Measurements from ENCODE around the gene OXA1L. TPM values are rescaled to one million over a fixed set of nuclear protein-coding genes. Genes with fewer than 3 reads are reported as not detected.
A peak's percentile ranks its signal among the peaks of the same experiment; 100 is the strongest.
"Not testable (repeated sequence)": the region's sequence is repeated elsewhere in the genome, so short reads cannot be mapped to it uniquely, and the experiment has no call there.

The OXA1L gene
- total RNA-seq, 1 experiment from 2014 or later: 67.5 TPM

GRCh38 chr14:22781301-22781991, 15.0 kb downstream of the OXA1L start:
- no peak for DNase-seq
- no peaks in the 10 kb centered on the region for H3K27me3 ChIP-seq
- H3K4me3 ChIP-seq: no peak overlapping the region
- H3K9me3 ChIP-seq: no peaks in the 10 kb centered on the region
- H3K36me3 ChIP-seq: no peaks in the 10 kb centered on the region

DNA sequence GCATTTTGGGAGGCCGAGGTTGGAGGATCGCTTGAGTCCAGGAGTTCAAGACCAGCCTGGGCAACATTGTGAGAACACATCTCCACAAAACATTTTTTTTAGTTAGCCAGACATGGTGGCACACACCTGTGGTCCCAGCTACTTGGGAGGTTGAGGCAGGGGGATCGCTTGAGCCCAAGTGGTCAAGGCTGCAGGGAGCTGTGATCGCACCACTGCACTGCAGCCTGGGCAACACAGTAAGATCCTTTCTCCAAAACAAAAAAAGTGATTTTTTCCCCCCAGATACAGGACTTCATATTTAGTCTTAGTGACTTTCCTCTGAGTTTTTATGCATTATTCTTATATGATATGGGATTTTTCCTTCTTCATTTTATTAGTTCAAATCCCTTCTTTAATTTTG, 20.2 kb downstream of the OXA1L start:
- no peaks in the 10 kb centered on the region for H3K27me3 ChIP-seq
- no peak overlapping the region for H3K4me3 ChIP-seq
- H3K36me3 ChIP-seq: no peaks in the 10 kb centered on the region

GRCh38 chr14:22791301-22791700, 24.8 kb downstream of the OXA1L start:
- Histone ChIP-seq H3K9me3 (no peaks in the 10 kb centered on the region), H3K27me3 (no peaks in the 10 kb centered on the region), H3K4me3 (no peak overlapping the region), H3K36me3 (no peaks in the 10 kb centered on the region)
- DNase-seq: peak; percentile 62

More for the DNA sequence above, 20.2 kb downstream of the OXA1L start:
- DNase-seq: no peak
- no peaks in the 10 kb centered on the region for H3K9me3 ChIP-seq

DNA sequence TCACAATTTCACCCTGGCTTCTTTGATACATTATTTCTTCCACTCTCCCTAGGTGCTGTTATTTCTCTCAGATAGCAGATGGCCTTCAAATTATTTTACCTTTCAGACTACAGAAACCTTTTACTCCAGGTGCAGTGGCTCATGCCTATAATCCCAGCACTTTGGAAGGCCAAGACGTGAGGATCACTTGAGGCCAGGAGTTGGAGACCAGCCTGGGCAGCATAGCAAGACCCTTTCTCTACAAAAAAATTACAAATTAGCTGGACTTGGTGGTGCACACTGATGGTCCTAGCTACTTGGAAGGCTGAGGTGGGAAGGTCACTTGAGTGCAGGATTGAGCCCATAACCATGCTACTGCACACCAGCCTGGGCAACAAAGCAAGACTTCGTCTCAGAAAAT, 25.7 kb downstream of the OXA1L start:
- Histone ChIP-seq H3K4me3 (no peak overlapping the region), H3K27me3 (no peaks in the 10 kb centered on the region), H3K9me3 (no peaks in the 10 kb centered on the region), H3K36me3 (no peaks in the 10 kb centered on the region)
- DNase-seq: no peak

GRCh38 chr14:22793550-22793949, 27.1 kb downstream of the OXA1L start:
- not testable (repeated sequence) for H3K27me3 ChIP-seq, H3K4me3 ChIP-seq, H3K36me3 ChIP-seq, H3K9me3 ChIP-seq, DNase-seq

- no peaks in the 10 kb centered on the region for H3K36me3 ChIP-seq
- DNase-seq: no peak
- no peak overlapping the region for H3K4me3 ChIP-seq
- no peaks in the 10 kb centered on the region for H3K27me3 ChIP-seq
- H3K9me3 ChIP-seq: no peaks in the 10 kb centered on the region
Measured at GRCh38 chr14:22793976-22794375, 27.5 kb downstream of the OXA1L start.

GRCh38 chr14:22794551-22794951, 28.1 kb downstream of the OXA1L start:
- Histone ChIP-seq H3K9me3 (no peaks in the 10 kb centered on the region), H3K36me3 (no peaks in the 10 kb centered on the region), H3K27me3 (no peaks in the 10 kb centered on the region), H3K4me3 (no peak overlapping the region)
- no peak for DNase-seq

DNA sequence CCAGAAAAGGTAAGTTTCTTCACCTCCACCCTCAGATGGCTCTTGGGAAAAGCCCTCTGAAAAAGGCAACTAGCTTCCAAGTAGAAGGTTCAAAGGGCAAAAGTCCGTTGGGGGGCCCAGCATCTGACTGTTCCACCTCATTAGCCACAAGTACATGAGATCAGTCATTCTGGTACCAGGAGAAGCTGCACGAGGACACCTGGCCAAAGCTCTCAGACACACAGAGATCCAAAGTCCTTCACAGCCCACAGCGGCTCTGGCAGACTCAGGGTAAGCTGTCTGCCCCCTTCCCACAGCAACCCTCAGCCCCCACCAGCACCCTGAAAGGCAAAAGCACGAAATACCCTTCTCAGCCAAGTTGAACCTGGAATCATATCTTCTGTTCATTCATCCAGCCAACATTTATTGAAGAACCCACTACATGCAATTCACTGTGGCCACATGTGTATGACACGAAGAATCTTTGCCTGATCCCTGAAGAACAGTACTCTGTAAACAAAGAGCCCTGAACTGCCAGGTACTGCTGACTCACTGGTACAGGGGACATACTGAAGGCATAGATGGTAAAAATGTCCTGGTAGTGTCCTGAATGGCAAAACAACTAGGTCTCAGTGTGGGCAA, 29.7 kb downstream of the OXA1L start:
- Histone ChIP-seq H3K36me3 (no peaks in the 10 kb centered on the region), H3K27me3 (no peaks in the 10 kb centered on the region), H3K9me3 (no peaks in the 10 kb centered on the region), H3K4me3 (no peak overlapping the region)
- DNase-seq: no peak

- no peaks in the 10 kb centered on the region for H3K9me3 ChIP-seq
- no peak for DNase-seq
- no peaks in the 10 kb centered on the region for H3K36me3 ChIP-seq
- no peak overlapping the region for H3K4me3 ChIP-seq
- no peaks in the 10 kb centered on the region for H3K27me3 ChIP-seq
Measured at GRCh38 chr14:22797017-22797917, 30.8 kb downstream of the OXA1L start.

DNA sequence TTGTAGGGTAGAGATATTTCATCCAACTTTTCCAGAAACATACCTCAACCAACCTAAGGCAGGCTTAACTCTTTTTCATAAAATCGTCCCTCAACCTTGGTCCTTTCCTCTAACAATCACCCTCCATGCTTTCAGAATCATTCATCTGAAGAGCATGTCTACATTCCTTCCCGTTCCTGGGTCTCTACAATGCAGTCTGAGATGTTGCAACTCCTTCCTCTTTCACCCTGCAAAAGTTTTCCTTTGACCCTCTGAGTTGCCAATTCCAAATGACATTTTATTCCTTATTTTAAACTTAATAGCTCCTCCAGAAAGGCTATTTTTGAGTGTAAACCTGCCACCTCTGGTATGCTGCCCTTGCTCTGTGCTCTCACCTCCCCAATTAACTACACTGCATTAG, 32.0 kb downstream of the OXA1L start:
- Histone ChIP-seq H3K4me3 (no peak overlapping the region), H3K9me3 (no peaks in the 10 kb centered on the region), H3K36me3 (no peaks in the 10 kb centered on the region), H3K27me3 (no peaks in the 10 kb centered on the region)
- no peak for DNase-seq

- no peaks in the 10 kb centered on the region for H3K36me3 ChIP-seq
- no peaks in the 10 kb centered on the region for H3K27me3 ChIP-seq
- H3K9me3 ChIP-seq: no peaks in the 10 kb centered on the region
- no peak overlapping the region for H3K4me3 ChIP-seq
- DNase-seq: no peak
Measured at GRCh38 chr14:22800346-22800745, 33.9 kb downstream of the OXA1L start.

- no peak overlapping the region for H3K4me3 ChIP-seq
- no peaks in the 10 kb centered on the region for H3K36me3 ChIP-seq
- no peaks in the 10 kb centered on the region for H3K9me3 ChIP-seq
- no peaks in the 10 kb centered on the region for H3K27me3 ChIP-seq
- DNase-seq: no peak
Measured at GRCh38 chr14:22801716-22802115, 35.2 kb downstream of the OXA1L start.

DNA sequence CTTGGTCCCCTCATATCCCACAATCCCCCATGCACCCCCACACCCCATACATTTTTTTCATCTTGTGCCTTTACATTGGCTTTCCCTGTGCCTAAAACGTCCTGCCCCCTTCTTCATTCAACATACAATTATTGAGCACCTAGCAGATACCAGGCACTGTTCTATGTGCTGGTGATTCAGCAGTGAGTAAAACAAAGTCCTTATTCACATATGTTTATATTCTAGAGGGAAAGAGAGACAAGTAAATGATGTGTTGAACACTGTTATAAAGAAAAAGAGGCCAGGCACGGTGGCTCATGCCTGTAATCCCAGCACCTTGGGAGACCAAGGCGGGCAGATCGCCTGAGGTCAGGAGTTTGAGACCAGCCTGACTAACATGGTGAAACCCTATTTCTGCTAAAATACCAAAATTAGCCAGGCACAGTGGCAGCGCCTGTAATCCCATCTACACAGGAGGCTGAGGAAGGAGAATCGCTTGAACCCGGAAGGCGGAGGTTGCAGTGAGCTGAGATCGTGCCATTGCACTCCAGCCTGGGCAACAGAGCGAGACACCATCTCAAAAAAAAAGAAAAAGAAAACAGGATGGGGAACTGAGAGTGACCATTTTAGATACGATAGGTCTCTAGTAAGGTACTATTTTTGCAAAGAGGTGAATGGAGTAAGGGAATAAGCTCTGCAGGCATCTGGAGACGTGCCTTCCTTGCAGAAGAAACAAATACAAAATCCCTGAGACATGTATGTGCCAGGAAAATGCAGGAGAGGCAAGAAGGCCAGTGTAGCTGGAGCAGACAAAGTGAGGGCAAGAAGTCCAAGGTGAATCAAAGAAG, 36.6 kb downstream of the OXA1L start:
- Histone ChIP-seq H3K9me3 (no peaks in the 10 kb centered on the region), H3K27me3 (no peaks in the 10 kb centered on the region), H3K4me3 (no peak overlapping the region), H3K36me3 (no peaks in the 10 kb centered on the region)
- DNase-seq: no peak

- Histone ChIP-seq H3K27me3 (no peaks in the 10 kb centered on the region), H3K36me3 (no peaks in the 10 kb centered on the region), H3K9me3 (no peaks in the 10 kb centered on the region), H3K4me3 (no peak overlapping the region)
- DNase-seq: no peak
Measured at GRCh38 chr14:22803687-22803974, 37.1 kb downstream of the OXA1L start.

GRCh38 chr14:22805235-22805634, 38.7 kb downstream of the OXA1L start:
- H3K27me3 ChIP-seq, H3K4me3 ChIP-seq, DNase-seq, H3K36me3 ChIP-seq, H3K9me3 ChIP-seq: not testable (repeated sequence)

- no peak overlapping the region for H3K4me3 ChIP-seq
Measured at GRCh38 chr14:22807432-22808087, 41.1 kb downstream of the OXA1L start.

More at GRCh38 chr14:22807432-22808087, 41.1 kb downstream of the OXA1L start:
- H3K9me3 ChIP-seq: no peaks in the 10 kb centered on the region
- no peak for DNase-seq
- H3K27me3 ChIP-seq: no peaks in the 10 kb centered on the region
- no peaks in the 10 kb centered on the region for H3K36me3 ChIP-seq

All from MG63 (cell line).